CD4-positive, alpha-beta memory T cell (primary cell): ENCODE measurements around the gene OR4Q3. TPM values are rescaled to one million over a fixed set of nuclear protein-coding genes. Genes with fewer than 3 reads are reported as not detected.

Experiments
- polyA plus RNA-seq, 2 donors: library from polyadenylated mRNA; unstranded; fragments of 300-500 nt; fragmentation: Illumina TruSeq; gene quantifications; one replicate each; pipeline ENCODE4 v1.2.3, GENCODE V29; 2021
- total RNA-seq, 2 experiments: library from RNA; stranded (reverse); gene quantifications; one replicate each; pipeline ENCODE4 v1.2.3, GENCODE V29; 2021

Gene OR4Q3
- total and polyA plus RNA-seq, 4 experiments from 2014 or later = not detected

Other genes with a start within 250 kb of the OR4Q3 start
- gene OR11H2, start 29.7 kb upstream of the OR4Q3 start, total RNA-seq = not detected
- not detected for gene OR11H2, start 29.7 kb upstream of the OR4Q3 start, polyA plus RNA-seq
- not detected for gene OR4M1, start 29.9 kb downstream of the OR4Q3 start, total RNA-seq
- gene OR4M1, start 29.9 kb downstream of the OR4Q3 start, polyA plus RNA-seq = not detected
- gene OR4N2, start 60.2 kb downstream of the OR4Q3 start, total RNA-seq = not detected
- gene OR4N2, start 60.2 kb downstream of the OR4Q3 start, polyA plus RNA-seq = not detected
- not detected for gene OR4K2, start 131.6 kb downstream of the OR4Q3 start, total RNA-seq
- gene OR4K2, start 131.6 kb downstream of the OR4Q3 start, polyA plus RNA-seq = not detected
- not detected for gene OR4K5, start 177.0 kb downstream of the OR4Q3 start, total RNA-seq
- not detected for gene OR4K5, start 177.0 kb downstream of the OR4Q3 start, polyA plus RNA-seq
- not detected for gene OR4K1, start 187.3 kb downstream of the OR4Q3 start, total RNA-seq
- gene OR4K1, start 187.3 kb downstream of the OR4Q3 start, polyA plus RNA-seq = not detected
- not detected for gene OR4K15, start 232.0 kb downstream of the OR4Q3 start, total RNA-seq
- gene OR4K15, start 232.0 kb downstream of the OR4Q3 start, polyA plus RNA-seq = not detected